Measurements from ENCODE around the gene SLC35F6. TPM values are rescaled to one million over a fixed set of nuclear protein-coding genes. Genes with fewer than 3 reads are reported as not detected.
"Not testable (repeated sequence)": the region's sequence is repeated elsewhere in the genome, so short reads cannot be mapped to it uniquely, and the experiment has no call there.

Gene SLC35F6
- total RNA-seq, 1 experiment from 2014 or later = 19.1 TPM

GRCh38 chr2:26756337-26756736 lies 7.7 kb upstream of the SLC35F6 start:
- no peak for DNase-seq (ENCODE audit: low read depth)

GRCh38 chr2:26757873-26758789 lies 6.0 kb upstream of the SLC35F6 start:
- DNase-seq (ENCODE audit: low read depth) = peak; percentile 95

- peak; percentile 23 for DNase-seq (ENCODE audit: low read depth)
These were observed 5.2 kb upstream of the SLC35F6 start for GRCh38 chr2:26758790-26759321.

DNA sequence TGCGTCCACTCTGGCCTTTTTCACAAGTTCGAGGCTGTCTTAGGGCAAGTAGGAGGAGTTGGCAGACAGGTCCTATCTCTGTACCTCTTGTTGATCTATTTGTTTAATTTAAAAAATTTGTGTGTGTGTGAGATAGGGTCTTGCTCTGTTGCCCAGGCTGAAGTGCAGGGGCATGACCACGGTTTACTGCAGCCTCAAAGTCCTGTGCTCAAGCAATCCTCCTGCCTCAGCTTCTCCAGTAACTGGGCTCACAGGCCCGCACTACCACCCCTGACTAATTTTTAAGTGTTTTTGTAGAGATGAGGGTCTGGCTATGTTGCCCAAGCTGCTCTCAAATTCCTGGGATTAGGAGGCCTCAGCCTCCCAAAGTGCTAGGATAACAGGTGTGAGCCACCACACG lies 4.2 kb upstream of the SLC35F6 start:
- no peak for DNase-seq (ENCODE audit: low read depth)

GRCh38 chr2:26760991-26761390 lies 3.1 kb upstream of the SLC35F6 start:
- DNase-seq (ENCODE audit: low read depth) = not testable (repeated sequence)

DNA sequence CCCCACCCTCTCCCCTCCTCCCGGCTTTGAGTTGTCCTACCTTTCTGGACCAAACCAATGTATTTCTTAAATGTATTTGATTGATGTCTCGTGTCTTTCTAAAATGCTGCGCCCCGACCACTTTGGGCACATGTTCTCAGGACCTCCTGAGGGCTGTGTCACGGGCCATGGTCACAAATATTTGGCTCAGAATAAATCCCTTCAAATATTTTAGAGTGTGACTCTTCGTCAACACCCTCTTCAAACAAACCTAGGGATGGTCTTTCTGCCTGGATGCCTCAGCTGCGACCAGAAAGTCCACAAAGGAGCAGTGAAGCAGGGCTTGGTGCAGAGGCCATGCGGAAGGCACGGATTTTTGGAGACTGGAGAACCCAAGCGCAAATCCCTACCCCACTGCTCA lies 1.1 kb upstream of the SLC35F6 start:
- DNase-seq (ENCODE audit: low read depth) = no peak

DNA sequence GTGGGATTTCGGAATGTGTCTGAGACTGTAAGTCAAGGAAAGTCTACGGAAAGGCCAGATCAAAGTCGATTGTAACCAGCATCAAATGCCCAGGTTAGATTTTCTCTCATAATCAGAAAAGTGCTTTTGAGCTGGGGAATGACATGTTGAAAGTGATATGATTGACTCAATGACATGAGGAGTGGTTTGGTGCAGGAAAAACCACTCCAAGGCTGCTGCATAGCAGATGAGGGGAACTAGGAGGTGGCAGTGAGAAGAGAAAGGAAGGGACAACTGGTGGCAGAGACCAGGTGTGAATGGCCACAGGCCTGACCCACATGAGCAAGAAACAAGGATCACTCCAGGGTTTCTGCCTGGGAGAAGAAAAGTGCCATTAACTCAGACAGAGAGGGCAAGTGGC lies 822 bp downstream of the SLC35F6 start:
- no peak for DNase-seq (ENCODE audit: low read depth)

DNA sequence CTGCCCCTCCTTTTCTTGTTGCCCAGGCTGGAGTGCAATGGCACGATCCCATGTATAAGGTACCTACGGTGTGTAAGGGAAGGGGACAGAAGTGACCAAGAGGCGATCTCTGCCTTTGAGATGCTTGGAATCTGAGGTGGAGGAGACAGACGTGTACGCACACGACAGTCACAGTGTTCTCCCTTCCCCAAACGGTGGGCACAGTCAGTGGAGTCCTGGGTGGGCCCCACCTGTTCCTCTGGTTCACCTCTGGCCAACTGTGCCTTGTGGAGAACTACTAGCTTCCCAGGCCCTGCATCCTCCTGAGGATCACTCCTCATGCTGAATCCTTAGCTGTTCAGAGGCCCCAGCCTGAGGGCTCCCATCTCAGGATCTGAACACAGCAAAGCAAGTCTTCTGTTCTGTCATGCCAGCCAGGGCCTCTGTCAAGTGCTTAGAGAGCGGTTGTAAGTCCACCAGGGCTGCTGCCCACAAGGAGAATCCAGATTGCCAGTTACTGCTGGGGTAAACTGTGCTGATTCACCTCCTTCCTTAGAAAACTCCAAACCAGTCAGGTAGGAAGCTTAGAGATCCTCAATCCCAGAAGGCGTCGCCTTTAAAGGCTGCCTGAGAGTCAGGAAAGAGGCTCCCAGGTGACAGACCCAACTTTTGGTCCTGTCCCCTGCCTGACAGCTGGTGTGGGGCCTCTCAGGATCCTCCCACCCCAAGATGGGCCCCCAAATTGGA lies 1.6 kb downstream of the SLC35F6 start:
- no peak for DNase-seq (ENCODE audit: low read depth)

GRCh38 chr2:26767129-26767528 lies 3.0 kb downstream of the SLC35F6 start:
- no peak for DNase-seq (ENCODE audit: low read depth)

- no peak for DNase-seq (ENCODE audit: low read depth)
These were observed 3.9 kb downstream of the SLC35F6 start for GRCh38 chr2:26767894-26768487.

GRCh38 chr2:26768759-26769088 lies 4.6 kb downstream of the SLC35F6 start:
- DNase-seq (ENCODE audit: low read depth) = no peak

GRCh38 chr2:26769089-26769761 lies 5.1 kb downstream of the SLC35F6 start:
- DNase-seq (ENCODE audit: low read depth) = peak; percentile 53

- peak; percentile 59 for DNase-seq (ENCODE audit: low read depth)
These were observed 7.0 kb downstream of the SLC35F6 start for GRCh38 chr2:26770986-26771586.

- peak; percentile 33 for DNase-seq (ENCODE audit: low read depth)
These were observed 8.2 kb downstream of the SLC35F6 start for GRCh38 chr2:26772064-26773001.

- no peak for DNase-seq (ENCODE audit: low read depth)
These were observed 12.2 kb downstream of the SLC35F6 start for GRCh38 chr2:26776195-26776800.

- DNase-seq (ENCODE audit: low read depth) = no peak
These were observed 14.0 kb downstream of the SLC35F6 start for GRCh38 chr2:26778098-26778497.

GRCh38 chr2:26778507-26778906 lies 14.4 kb downstream of the SLC35F6 start:
- no peak for DNase-seq (ENCODE audit: low read depth)

DNA sequence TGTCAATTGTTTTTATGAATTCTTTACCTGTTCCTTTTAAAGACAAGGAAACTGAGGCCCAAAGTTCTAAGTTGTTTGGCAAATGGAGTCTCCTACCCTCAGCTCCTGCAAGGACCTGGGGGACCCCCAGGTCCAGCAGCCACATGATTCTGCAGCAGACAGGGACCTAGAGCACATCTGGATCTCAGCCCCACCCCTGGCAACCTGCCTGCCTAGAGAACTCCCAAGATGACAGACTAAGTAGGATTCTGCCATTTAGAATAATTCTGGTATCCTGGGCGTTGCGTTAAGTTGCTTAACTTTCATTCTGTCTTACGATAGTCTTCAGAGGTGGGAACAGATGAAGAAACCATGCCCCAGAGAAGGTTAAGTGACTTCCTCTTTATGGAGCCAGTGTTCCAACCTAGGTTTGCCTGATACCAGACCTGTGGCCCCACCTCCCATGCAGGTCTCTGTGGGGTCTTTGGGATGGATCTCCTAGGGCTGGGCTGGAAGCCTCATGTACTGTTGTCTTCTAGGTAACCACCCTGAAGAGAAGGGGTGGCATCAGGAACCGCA lies 16.2 kb downstream of the SLC35F6 start:
- DNase-seq (ENCODE audit: low read depth) = no peak

DNA sequence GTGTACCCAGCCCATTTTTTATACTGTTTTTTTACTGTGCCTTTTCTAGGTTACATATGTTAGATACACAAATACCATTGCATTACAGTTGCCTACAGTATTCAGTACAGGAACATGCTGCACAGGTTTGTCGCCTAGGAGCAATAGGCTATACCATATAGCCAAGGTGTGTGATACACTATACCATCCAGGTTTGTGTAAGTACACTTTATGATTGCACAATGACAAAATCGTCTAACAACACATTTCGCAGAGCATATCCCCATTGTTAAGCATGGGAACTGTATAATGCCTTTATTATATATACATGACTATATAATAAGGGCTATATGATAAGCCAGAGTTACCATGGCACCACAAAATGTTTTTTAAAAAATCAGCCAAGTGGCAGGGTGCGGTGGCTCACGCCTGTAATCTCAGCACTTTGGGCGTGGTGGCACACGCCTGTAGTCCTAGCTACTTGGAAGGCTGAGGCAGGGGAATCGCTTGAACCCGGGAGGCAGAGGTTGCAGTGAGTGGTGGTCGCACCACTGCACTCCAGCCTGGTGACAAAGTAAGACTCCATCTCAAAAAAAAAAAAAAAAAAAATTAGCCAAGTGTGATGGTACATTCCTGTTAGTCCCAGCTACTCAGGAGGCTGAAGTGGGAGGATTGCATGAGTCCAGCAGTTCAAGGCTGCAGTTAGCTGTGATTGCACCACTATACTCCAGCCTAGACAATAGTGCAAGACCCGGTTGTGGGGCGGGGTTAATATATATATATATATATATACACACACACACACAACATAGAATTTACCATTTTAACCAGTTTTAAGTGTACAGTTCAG lies 19.0 kb downstream of the SLC35F6 start:
- DNase-seq (ENCODE audit: low read depth) = no peak
